ENCODE data around the gene KRT25.

DNA sequence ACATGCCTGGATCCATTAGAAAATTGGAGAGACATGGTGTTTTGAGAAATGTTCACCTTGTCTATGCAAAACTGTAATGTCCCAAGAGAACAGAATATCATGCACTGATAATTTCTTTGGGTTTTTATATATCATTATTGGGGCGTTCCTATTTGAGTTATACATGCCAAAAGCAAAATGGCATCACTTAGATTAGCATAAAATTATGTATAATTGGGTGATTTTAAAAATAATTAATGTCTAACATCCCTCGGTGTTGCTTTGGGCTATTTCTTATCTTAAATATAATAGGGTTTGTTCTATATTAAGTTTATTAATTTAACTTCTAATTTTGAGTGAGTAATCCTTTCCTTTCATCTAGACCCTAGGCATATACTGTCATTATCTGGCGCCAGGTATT lies 44.7 kb upstream of the KRT25 start, which contains the start of gene KRT28:
- TF ChIP-seq, protein P1, sequence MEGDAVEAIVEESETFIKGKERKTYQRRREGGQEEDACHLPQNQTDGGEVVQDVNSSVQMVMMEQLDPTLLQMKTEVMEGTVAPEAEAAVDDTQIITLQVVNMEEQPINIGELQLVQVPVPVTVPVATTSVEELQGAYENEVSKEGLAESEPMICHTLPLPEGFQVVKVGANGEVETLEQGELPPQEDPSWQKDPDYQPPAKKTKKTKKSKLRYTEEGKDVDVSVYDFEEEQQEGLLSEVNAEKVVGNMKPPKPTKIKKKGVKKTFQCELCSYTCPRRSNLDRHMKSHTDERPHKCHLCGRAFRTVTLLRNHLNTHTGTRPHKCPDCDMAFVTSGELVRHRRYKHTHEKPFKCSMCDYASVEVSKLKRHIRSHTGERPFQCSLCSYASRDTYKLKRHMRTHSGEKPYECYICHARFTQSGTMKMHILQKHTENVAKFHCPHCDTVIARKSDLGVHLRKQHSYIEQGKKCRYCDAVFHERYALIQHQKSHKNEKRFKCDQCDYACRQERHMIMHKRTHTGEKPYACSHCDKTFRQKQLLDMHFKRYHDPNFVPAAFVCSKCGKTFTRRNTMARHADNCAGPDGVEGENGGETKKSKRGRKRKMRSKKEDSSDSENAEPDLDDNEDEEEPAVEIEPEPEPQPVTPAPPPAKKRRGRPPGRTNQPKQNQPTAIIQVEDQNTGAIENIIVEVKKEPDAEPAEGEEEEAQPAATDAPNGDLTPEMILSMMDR (IDR thresholded peaks at IDR 0.05), result no peak
- no peak for TF ChIP-seq POLR2A (IDR thresholded peaks at IDR 0.05)

Data from lower leg skin (tissue), 3 donors.